ENCODE data around the gene MGAT5B. TPM values are rescaled to one million over a fixed set of nuclear protein-coding genes. Genes with fewer than 3 reads are reported as not detected.
"Not testable (repeated sequence)": the region's sequence is repeated elsewhere in the genome, so short reads cannot be mapped to it uniquely, and the experiment has no call there.

Gene MGAT5B
- total RNA-seq, 4 donors from 2014 or later = 0.59 to 3.3 (median 1.5) TPM; not detected in 1

GRCh38 chr17:76966486-76967181 lies 98.4 kb downstream of the MGAT5B start:
- Histone ChIP-seq H3K9me3 (no peaks in the 10 kb centered on the region), H3K4me1 (peaks cover 0 to 8% of the 10 kb centered on the region in 2 donors), H3K4me3 (no peak overlapping the region), H3K27me3 (peaks cover 0 to 7% of the 10 kb centered on the region in 2 donors), H3K27ac (no peak overlapping the region), H3K36me3 (no peaks in the 10 kb centered on the region)
- intact Hi-C loops (cut with DNase I; ENCODE audit: low total_unique reads) = no loop called here
- TF ChIP-seq POLR2A (IDR thresholded peaks at IDR 0.05) (no peak), CTCF (IDR thresholded peaks at IDR 0.05) (no peak)
- no peak for DNase-seq

GRCh38 chr17:76967762-76968161 lies 99.6 kb downstream of the MGAT5B start:
- no peaks in the 10 kb centered on the region for H3K9me3 ChIP-seq
- peaks cover 0 to 7% of the 10 kb centered on the region in 2 donors for H3K27me3 ChIP-seq
- H3K36me3 ChIP-seq = no peaks in the 10 kb centered on the region
- intact Hi-C loops (cut with DNase I; ENCODE audit: low total_unique reads) = no loop called here
- DNase-seq = no peak
- TF ChIP-seq CTCF (IDR thresholded peaks at IDR 0.05) (no peak), POLR2A (IDR thresholded peaks at IDR 0.05) (no peak)
- H3K4me1 ChIP-seq = peaks cover 0 to 8% of the 10 kb centered on the region in 2 donors
- no peak overlapping the region for H3K4me3 ChIP-seq
- no peak overlapping the region for H3K27ac ChIP-seq

- DNase-seq = no peak
- no peaks in the 10 kb centered on the region for H3K36me3 ChIP-seq
- no peaks in the 10 kb centered on the region for H3K9me3 ChIP-seq
- H3K27ac ChIP-seq = no peak overlapping the region
- peaks cover 0 to 7% of the 10 kb centered on the region in 2 donors for H3K27me3 ChIP-seq
- intact Hi-C loops (cut with DNase I; ENCODE audit: low total_unique reads) = no loop called here
- no peak for TF ChIP-seq CTCF (IDR thresholded peaks at IDR 0.05)
- TF ChIP-seq POLR2A (IDR thresholded peaks at IDR 0.05) = no peak
- H3K4me3 ChIP-seq = no peak overlapping the region
- H3K4me1 ChIP-seq = peaks cover 0 to 8% of the 10 kb centered on the region in 2 donors
These were observed 100.7 kb downstream of the MGAT5B start for GRCh38 chr17:76968707-76969597.

DNA sequence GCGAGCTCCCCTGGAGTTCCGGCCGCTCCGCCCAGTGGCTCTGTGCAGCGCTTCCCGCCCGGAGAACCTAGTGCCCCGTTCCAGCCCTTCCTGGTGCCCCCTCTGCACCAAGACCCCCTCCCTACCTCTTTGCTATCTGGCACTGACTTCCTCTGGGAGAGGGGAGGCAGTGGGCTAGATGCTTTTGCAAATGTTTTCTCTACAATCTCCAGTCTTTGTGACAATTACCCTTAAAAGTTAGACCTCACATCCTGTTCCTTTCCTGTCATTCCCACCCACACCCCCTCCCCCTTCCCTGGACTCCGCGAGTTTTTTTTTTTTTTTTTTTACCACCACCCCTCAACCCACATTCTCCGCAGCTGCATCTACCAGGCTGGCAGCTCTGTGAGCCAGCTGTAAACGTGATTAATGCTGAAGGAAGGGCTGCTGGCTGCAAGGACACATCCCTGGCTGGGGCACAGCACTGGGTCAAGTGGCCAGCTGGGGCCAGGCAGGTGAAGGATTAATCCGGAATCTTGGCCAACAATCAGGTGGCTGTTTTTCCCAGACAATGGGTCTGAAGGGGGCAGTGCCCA lies 101.5 kb downstream of the MGAT5B start:
- Histone ChIP-seq H3K27me3 (peaks cover 0 to 7% of the 10 kb centered on the region in 2 donors), H3K9me3 (no peaks in the 10 kb centered on the region), H3K4me3 (no peak overlapping the region), H3K36me3 (no peaks in the 10 kb centered on the region), H3K27ac (no peak overlapping the region), H3K4me1 (peaks cover 0 to 8% of the 10 kb centered on the region in 2 donors)
- no peak for DNase-seq
- intact Hi-C loops (cut with DNase I; ENCODE audit: low total_unique reads) = no loop called here
- TF ChIP-seq CTCF (IDR thresholded peaks at IDR 0.05) = no peak

DNA sequence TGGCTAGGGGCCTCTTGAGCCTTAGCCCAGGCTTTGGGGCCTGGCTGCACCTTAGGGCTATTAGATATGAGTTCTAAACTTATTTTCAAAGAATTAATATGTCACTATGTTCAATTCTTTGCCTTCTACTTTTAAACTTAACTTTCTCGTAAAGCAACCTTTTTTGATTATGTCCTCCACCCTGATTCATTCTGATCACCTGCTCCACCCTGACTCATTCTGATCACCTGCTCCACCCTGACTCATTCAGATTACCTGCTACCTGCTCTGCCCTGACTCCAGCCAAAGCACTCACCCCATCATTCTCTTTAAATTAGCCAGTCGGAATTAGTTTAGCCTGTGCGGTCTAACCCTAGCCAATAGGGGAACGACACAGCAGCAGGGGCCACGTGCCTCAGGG lies 102.0 kb downstream of the MGAT5B start:
- H3K36me3 ChIP-seq; H3K9me3 ChIP-seq; H3K27ac ChIP-seq; H3K4me1 ChIP-seq; H3K4me3 ChIP-seq; H3K27me3 ChIP-seq; DNase-seq; intact Hi-C loops (cut with DNase I; ENCODE audit: low total_unique reads): not testable (repeated sequence)
